HL-60 (cell line): ENCODE measurements around the gene PLCH2.

ENCODE experiments used
- DNase-seq, 2 experiments: peaks; one replicate each; pipeline ENCODE4 v3.0.0-alpha.2; 2010 to 2020; ENCODE audit warnings: low read depth in 1 of 2, low spot score in 1 of 2
- H3K27ac ChIP-seq: fragments of 250-450 bp; sonication (Bioruptor Pico); replicated peaks from 2 replicates; pipeline ENCODE4 v1.5.1; 2020; ENCODE audit warnings: mild to moderate bottlenecking, moderate library complexity
- H3K27me3 ChIP-seq: fragments of 250-450 bp; sonication (Bioruptor Pico); 2 replicates; pipeline ENCODE4 v1.5.1; 2021; ENCODE audit warnings: mild to moderate bottlenecking, moderate library complexity; ENCODE audit not compliant: insufficient read depth, poor library complexity, severe bottlenecking
- H3K4me3 ChIP-seq: replicated peaks from 2 replicates; pipeline ENCODE4 v1.5.1; 2011; ENCODE audit warnings: mild to moderate bottlenecking, control low read depth, low read length; ENCODE audit not compliant: insufficient read depth
- GABPA ChIP-seq: IDR thresholded peaks from 2 replicates; pipeline ENCODE4 v1.6.1; 2012; ENCODE audit warnings: low read depth
- POLR2AphosphoS5 ChIP-seq: IDR thresholded peaks from 2 replicates; pipeline ENCODE4 v1.6.1; 2012; ENCODE audit warnings: low read depth
- SPI1 ChIP-seq: IDR thresholded peaks from 2 replicates; pipeline ENCODE4 v1.6.1; 2012; ENCODE audit warnings: low read depth, mild to moderate bottlenecking, borderline replicate concordance
- TF ChIP-seq, protein P1 (sequence below): IDR thresholded peaks from 2 replicates; pipeline ENCODE4 v1.6.1; 2012; ENCODE audit warnings: low read depth; ENCODE audit not compliant: insufficient replicate concordance
- TF ChIP-seq, protein P2 (sequence below): IDR thresholded peaks from one replicate; pipeline ENCODE4 v1.5.1; 2011; ENCODE audit warnings: low read length, control low read depth, inconsistent platforms; ENCODE audit not compliant: insufficient read depth

Gene PLCH2

DNA sequence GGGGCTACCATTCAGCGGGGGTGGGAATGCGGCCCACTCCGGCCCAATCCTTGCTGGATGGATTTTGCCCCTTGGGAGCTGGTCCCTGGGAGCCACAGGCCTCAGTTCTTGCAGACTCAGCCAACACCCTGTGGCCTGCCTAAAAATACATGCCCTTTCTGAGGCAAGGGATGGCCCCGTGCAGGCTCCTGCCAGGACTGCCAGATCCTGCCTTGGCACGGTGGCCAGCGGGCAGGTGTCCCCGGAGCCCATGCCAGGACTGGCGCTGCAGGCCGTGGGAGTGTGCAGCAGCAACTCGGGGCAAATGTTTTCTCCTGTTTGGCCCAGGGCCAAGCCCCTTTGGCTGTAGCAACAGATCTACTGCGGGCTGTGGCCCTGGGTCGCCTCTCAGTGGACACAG is 51.9 kb downstream of the PLCH2 start:
- TF ChIP-seq POLR2AphosphoS5 (no peak), SPI1 (no peak)
- TF ChIP-seq, protein P1, sequence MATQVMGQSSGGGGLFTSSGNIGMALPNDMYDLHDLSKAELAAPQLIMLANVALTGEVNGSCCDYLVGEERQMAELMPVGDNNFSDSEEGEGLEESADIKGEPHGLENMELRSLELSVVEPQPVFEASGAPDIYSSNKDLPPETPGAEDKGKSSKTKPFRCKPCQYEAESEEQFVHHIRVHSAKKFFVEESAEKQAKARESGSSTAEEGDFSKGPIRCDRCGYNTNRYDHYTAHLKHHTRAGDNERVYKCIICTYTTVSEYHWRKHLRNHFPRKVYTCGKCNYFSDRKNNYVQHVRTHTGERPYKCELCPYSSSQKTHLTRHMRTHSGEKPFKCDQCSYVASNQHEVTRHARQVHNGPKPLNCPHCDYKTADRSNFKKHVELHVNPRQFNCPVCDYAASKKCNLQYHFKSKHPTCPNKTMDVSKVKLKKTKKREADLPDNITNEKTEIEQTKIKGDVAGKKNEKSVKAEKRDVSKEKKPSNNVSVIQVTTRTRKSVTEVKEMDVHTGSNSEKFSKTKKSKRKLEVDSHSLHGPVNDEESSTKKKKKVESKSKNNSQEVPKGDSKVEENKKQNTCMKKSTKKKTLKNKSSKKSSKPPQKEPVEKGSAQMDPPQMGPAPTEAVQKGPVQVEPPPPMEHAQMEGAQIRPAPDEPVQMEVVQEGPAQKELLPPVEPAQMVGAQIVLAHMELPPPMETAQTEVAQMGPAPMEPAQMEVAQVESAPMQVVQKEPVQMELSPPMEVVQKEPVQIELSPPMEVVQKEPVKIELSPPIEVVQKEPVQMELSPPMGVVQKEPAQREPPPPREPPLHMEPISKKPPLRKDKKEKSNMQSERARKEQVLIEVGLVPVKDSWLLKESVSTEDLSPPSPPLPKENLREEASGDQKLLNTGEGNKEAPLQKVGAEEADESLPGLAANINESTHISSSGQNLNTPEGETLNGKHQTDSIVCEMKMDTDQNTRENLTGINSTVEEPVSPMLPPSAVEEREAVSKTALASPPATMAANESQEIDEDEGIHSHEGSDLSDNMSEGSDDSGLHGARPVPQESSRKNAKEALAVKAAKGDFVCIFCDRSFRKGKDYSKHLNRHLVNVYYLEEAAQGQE = no peak
- no peak for DNase-seq
- peaks cover 49% of the 10 kb centered on the region for H3K27me3 ChIP-seq
- no peak overlapping the region for H3K4me3 ChIP-seq
- H3K27ac ChIP-seq = no peak overlapping the region

DNA sequence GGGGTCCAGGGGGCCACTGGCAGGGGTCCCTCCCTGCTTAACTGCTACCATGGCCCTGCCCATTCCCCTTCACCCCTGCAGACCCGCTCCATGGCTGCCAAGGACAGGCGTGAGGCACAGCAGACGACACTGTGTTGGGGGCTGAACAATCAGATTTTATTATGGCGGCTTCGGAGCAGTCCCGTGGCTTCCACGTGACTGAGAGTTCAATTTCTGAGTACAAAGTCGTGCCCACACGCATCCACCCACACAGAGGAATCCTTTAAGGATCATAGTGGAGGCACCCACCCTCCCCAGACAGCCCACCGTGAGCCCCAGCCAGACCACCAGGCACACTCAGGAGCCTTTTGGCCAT is 52.5 kb downstream of the PLCH2 start:
- DNase-seq = no peak
- H3K27ac ChIP-seq = no peak overlapping the region
- TF ChIP-seq, protein P1 = no peak
- no peak for TF ChIP-seq SPI1
- TF ChIP-seq POLR2AphosphoS5 = no peak
- TF ChIP-seq, protein P2, sequence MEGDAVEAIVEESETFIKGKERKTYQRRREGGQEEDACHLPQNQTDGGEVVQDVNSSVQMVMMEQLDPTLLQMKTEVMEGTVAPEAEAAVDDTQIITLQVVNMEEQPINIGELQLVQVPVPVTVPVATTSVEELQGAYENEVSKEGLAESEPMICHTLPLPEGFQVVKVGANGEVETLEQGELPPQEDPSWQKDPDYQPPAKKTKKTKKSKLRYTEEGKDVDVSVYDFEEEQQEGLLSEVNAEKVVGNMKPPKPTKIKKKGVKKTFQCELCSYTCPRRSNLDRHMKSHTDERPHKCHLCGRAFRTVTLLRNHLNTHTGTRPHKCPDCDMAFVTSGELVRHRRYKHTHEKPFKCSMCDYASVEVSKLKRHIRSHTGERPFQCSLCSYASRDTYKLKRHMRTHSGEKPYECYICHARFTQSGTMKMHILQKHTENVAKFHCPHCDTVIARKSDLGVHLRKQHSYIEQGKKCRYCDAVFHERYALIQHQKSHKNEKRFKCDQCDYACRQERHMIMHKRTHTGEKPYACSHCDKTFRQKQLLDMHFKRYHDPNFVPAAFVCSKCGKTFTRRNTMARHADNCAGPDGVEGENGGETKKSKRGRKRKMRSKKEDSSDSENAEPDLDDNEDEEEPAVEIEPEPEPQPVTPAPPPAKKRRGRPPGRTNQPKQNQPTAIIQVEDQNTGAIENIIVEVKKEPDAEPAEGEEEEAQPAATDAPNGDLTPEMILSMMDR = no peak
- no peak for TF ChIP-seq GABPA
- H3K4me3 ChIP-seq = no peak overlapping the region
- peaks cover 53% of the 10 kb centered on the region for H3K27me3 ChIP-seq

DNA sequence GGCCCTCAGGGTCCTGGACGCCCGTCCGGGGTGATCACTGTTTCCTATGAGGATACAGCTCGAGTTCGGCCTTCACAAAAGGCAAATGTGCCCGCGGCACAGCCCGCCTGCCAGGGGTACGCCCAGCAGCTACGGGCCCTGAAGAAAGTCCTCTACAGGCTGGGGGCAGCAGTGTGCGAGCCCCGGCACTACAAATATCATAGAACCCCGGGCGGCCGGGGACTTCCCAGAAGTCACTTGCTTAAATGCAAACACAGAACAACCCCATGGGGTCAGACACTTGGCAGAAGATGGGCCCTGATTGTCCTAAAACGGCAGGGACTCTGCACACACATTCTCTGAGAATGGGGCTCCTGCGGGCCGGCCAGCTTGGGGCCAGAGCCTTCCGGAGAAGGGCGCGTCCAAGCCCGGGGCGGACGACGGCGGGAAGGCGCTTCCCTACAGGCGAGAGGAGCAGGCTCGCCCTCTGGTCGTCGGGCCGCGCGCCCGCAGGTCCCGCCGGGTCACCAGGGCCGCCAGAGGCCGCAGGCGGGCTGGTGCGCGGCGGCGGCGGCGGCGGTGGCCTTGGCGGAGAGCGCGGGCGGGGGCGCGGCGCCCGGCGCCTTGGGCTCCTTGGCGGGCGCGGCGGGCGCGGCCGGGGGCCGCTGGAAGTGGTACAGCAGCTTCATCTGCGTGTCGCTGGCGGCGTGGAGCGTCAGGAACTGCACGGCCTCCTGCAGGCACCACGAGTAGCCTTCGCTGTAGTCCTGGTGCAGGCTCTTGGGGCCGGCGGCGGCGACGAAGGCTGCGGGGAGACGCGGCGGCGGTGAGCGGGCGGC is 53.1 kb downstream of the PLCH2 start:
- Histone ChIP-seq H3K4me3 (no peak overlapping the region), H3K27me3 (peaks cover 58% of the 10 kb centered on the region), H3K27ac (no peak overlapping the region)
- TF ChIP-seq GABPA (no peak), POLR2AphosphoS5 (no peak), SPI1 (no peak)
- TF ChIP-seq, protein P1 = no peak
- TF ChIP-seq, protein P2 = no peak
- DNase-seq = peak in 1 of 2 experiments; percentile 16
